GM23338 (cell line): ENCODE data around the gene RAB43.

ENCODE experiments used
- CREB1 ChIP-seq: fragments of 250-450 bp; sonication (Bioruptor Pico); IDR thresholded peaks from 2 replicates; pipeline ENCODE4 v1.5.0; 2020; ENCODE audit warnings: low read depth, mild to moderate bottlenecking, moderate library complexity
- EZH2 ChIP-seq: fragments of 200-600 bp; sonication (generic); IDR thresholded peaks from one replicate; pipeline ENCODE4 v1.8.0; 2017; ENCODE audit warnings: antibody characterized with exemption, mild to moderate bottlenecking, low read depth; ENCODE audit not compliant: unreplicated experiment
- EZH2phosphoT487 ChIP-seq: fragments of 200-600 bp; sonication (generic); IDR thresholded peaks from one replicate; pipeline ENCODE4 v1.8.1; 2018; ENCODE audit warnings: antibody characterized with exemption; ENCODE audit not compliant: unreplicated experiment
- POLR2AphosphoS5 ChIP-seq: IDR thresholded peaks from 2 replicates; pipeline ENCODE4 v1.6.1; 2016; ENCODE audit warnings: antibody characterized with exemption, low read depth
- TF ChIP-seq, protein P1 (sequence below), 2 experiments: fragments of 200-600 bp in 1 of 2; sonication (generic) in 1 of 2; conservative IDR thresholded peaks; 2 replicates each; pipeline versions ENCODE4 v1.5.1 to v1.6.1; 2016 to 2017; ENCODE audit warnings: antibody characterized with exemption in 2 of 2, low read depth in 2 of 2, mild to moderate bottlenecking in 2 of 2, moderate library complexity in 1 of 2
- TF ChIP-seq, protein P2 (sequence below): IDR thresholded peaks from one replicate; pipeline ENCODE4 v1.6.1; 2018; ENCODE audit warnings: antibody characterized with exemption; ENCODE audit not compliant: unreplicated experiment
- TF ChIP-seq, protein P3 (sequence below): IDR thresholded peaks from 2 replicates; pipeline ENCODE4 v1.6.1; 2016; ENCODE audit warnings: antibody characterized with exemption

DNA sequence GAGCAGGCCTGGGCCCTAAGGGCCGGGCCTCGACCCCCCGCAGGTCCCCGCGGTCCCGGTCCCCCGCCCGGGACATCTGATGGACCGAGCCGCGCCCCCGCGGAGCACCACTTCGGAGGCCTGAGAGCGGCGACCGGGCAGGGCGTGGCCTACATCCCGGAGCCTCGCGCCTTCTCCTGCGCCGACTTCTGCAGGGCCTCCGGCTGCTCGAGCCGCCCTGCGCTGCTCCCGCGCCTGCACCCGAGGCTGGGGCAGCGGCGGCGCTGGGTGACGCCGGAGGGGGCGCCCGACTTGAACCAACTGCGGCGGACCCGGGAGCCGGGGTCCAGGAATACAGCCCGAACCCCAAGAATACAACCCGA is 75.9 kb downstream of the RAB43 start:
- TF ChIP-seq, protein P1, sequence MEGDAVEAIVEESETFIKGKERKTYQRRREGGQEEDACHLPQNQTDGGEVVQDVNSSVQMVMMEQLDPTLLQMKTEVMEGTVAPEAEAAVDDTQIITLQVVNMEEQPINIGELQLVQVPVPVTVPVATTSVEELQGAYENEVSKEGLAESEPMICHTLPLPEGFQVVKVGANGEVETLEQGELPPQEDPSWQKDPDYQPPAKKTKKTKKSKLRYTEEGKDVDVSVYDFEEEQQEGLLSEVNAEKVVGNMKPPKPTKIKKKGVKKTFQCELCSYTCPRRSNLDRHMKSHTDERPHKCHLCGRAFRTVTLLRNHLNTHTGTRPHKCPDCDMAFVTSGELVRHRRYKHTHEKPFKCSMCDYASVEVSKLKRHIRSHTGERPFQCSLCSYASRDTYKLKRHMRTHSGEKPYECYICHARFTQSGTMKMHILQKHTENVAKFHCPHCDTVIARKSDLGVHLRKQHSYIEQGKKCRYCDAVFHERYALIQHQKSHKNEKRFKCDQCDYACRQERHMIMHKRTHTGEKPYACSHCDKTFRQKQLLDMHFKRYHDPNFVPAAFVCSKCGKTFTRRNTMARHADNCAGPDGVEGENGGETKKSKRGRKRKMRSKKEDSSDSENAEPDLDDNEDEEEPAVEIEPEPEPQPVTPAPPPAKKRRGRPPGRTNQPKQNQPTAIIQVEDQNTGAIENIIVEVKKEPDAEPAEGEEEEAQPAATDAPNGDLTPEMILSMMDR (conservative IDR thresholded peaks at IDR 0.05; ENCODE audit: low read depth in 2 of 2), result peak in 1 of 2 experiments; percentile 35; a peak in 2 of 4 replicates
- no peak for TF ChIP-seq EZH2
- TF ChIP-seq, protein P2, sequence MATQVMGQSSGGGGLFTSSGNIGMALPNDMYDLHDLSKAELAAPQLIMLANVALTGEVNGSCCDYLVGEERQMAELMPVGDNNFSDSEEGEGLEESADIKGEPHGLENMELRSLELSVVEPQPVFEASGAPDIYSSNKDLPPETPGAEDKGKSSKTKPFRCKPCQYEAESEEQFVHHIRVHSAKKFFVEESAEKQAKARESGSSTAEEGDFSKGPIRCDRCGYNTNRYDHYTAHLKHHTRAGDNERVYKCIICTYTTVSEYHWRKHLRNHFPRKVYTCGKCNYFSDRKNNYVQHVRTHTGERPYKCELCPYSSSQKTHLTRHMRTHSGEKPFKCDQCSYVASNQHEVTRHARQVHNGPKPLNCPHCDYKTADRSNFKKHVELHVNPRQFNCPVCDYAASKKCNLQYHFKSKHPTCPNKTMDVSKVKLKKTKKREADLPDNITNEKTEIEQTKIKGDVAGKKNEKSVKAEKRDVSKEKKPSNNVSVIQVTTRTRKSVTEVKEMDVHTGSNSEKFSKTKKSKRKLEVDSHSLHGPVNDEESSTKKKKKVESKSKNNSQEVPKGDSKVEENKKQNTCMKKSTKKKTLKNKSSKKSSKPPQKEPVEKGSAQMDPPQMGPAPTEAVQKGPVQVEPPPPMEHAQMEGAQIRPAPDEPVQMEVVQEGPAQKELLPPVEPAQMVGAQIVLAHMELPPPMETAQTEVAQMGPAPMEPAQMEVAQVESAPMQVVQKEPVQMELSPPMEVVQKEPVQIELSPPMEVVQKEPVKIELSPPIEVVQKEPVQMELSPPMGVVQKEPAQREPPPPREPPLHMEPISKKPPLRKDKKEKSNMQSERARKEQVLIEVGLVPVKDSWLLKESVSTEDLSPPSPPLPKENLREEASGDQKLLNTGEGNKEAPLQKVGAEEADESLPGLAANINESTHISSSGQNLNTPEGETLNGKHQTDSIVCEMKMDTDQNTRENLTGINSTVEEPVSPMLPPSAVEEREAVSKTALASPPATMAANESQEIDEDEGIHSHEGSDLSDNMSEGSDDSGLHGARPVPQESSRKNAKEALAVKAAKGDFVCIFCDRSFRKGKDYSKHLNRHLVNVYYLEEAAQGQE, result no peak
- TF ChIP-seq, protein P3, sequence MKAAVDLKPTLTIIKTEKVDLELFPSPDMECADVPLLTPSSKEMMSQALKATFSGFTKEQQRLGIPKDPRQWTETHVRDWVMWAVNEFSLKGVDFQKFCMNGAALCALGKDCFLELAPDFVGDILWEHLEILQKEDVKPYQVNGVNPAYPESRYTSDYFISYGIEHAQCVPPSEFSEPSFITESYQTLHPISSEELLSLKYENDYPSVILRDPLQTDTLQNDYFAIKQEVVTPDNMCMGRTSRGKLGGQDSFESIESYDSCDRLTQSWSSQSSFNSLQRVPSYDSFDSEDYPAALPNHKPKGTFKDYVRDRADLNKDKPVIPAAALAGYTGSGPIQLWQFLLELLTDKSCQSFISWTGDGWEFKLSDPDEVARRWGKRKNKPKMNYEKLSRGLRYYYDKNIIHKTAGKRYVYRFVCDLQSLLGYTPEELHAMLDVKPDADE, result no peak
- TF ChIP-seq EZH2phosphoT487, result no peak
- no peak for TF ChIP-seq POLR2AphosphoS5
- TF ChIP-seq CREB1 (CRISPR knock-in tag), result no peak
